ENCODE measurements around the gene TMEM204.

The TMEM204 gene

DNA sequence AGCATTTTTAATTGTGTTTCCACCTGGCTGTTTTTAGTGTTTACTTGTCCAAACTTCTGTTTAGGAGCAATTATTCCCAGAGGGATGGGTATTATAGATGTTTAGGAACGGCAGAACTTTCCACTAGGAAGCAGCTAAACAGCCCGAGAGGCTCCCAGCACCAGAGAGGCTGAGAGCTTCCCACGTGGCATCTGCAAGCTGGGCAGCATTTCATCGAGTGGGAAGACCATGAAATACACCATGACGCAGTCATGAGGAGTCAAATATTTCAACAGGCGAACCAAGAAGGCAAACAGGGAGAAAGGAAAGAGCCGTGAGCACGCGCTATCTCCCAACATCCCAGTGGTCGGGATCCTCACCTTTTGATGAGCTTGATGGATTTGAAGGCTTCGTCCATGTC lies 24.1 kb downstream of the TMEM204 start:
- DNase-seq (ENCODE audit: low spot score) = no peak

DNA sequence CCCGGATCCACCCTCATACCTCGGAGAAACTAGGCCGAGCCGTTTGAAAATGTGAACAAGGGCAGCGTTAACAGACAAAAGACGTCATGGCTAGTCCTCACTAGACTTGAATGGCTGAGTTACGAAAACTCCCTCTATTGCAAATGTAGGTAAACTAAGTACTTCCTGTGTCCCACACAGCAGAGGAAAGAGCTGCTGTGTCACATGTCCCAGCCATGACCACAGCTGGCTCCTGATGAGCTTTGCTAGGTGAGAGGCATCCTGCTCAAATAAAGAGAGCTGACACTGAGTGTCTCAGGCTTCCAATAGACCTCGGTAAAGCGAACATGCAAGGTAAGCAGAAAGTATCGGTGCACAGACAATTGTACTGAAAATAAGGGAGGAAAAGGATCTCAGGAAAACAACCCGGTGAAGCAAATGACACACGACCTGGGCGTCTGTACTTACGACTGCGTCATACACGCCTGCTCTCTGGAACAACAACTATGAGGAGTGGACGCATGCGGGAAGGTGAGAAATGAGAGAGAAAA lies 26.0 kb downstream of the TMEM204 start:
- no peak for DNase-seq (ENCODE audit: low spot score)

DNA sequence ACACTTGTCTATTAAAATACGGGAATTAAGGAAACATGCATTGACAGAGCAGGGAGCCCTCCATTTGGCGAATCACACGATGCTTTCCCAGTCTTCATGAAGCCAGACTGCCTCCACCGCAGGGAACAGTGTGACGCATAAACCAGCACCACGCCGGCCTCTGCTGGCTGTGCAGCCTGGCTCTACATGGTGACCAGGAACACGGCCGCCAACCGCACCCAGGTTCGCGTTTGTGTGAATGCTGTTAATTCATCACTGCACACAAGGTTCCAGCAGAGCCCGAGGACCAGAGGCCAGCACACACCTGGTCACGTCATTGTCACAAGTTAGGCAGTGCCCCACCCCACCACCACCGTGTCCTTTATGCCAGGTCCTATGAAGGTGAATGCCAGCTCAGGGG lies 26.7 kb downstream of the TMEM204 start:
- DNase-seq (ENCODE audit: low spot score) = no peak

DNA sequence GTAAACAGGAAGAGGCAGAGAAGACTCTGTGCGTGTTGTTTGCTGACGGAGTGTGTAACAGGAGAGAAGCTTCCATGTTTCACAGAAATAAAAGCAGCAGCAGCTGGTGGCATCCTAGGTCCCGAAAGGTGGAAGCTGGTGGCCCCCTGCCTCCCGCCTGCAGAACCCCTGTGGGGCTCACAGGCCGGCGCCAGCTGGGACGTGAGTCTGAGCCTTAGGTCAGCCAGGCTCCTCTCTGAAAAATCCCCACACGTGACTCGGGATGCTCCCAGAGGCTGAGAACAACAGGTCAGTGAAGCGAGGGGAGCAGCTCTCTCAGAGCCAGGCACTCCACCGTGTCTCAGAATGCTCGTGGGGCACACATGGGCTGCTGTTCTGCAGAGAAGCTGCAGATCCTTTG lies 27.4 kb downstream of the TMEM204 start:
- no peak for DNase-seq (ENCODE audit: low spot score)

DNA sequence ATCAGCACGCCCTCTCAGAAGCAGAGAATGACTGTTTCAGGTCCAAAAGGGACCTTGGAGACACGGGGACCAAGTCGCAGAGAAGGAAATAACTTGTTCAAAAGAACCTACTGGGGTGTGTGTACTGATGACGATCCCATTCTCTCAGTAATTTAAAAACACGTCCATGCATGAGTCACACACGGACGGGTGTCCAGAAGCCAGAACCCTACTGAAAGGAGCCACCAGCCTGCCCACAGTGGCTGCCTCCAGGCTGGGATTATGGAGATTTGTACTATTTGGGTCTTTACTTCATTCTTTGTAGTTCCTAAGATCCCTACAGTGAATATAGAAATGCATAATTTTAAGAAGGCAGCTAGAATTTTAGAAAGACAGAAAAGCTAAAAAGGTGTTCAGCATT lies 27.8 kb downstream of the TMEM204 start:
- no peak for DNase-seq (ENCODE audit: low spot score)

DNA sequence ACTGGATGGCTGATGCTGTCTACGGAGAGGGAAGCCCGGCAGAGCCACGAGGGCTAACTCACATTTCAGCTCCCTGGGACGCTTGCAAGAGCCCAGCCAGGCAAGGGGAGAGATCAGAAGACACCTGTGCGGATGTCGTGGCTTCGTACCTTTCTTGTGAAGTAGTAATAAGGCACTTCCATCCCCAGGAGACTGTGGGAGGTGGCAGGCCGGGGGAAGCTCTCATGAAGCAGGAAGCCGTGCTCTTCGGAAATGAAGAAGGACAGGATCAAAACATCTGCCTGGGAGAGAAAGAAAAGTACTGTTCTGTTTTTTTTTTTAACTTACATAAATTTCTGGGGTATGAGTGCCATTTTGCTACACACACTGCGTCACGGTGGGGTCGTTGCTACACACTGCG lies 28.4 kb downstream of the TMEM204 start:
- DNase-seq (ENCODE audit: low spot score) = no peak

DNA sequence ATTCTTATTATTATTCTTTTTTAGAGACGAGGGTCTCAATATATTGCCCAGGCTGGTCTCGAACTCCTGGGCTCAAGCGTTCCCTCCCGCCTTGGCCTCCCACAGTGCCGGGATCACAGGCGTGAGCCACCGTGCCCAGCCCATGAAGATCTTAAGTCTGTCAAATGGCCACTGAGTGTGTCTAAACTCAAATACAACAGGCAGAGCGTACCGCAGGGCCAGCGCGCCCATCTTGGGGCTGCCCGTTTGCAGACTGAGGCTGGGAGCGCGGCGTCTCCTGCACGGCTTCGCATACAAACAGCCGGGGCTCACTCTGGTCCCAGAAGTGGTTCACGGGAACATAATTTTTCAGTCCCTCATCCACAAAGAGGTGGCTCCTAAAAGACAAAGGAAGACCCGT lies 30.3 kb downstream of the TMEM204 start:
- no peak for DNase-seq (ENCODE audit: low spot score)

DNA sequence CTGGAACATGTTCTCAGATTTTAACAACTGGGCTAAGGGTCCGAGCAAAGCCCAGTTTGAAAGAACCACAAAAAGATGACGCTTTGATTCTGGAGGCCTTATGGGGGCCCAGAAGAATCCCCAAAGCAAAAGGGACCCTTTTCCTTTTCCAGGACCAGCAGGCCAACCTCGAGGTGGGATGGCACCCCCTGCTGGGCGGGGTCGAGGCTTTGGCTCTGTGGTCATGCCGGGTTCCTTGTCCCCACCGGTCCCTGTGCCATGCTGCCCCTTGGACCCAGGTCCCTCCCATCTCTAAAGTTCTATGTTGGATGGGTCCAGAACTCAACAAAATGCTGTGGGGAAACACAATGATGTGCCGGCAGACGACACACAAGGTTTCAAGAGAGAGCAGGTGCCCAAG lies 30.9 kb downstream of the TMEM204 start:
- no peak for DNase-seq (ENCODE audit: low spot score)

DNA sequence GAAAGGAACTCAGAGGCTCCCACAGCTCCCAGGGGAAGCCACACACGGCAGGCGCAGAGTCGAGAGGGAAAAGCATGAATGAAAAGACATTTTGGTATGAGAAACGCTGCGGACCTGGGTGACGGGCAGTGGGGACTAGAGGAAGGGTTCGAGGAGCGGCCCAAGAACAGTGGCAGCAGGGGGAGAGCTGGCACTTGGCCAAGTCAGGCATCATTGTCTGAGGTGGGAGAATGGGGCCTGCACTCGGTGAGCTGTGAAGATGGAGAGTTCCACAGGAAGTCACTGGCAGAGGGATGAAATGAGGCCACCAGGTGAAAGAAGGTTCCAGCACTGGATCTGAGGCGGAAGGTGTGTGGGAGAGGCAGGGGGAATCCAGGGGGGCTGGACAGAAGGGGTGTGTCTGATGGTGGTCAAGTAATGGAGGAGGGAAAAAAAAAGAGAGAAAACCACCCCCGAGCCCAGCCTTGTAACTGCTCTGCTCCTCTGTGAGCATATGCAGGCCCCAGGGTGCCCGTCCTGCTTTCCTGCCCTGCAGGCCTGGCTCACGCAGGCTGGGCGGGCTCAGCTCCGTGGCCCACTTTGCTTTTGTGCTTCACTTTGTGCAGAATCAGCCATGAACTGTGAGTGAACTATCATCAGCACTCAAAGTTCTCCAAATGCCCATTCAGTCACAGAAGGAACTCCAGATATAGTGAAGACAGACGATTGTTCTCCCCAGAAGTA lies 31.8 kb downstream of the TMEM204 start:
- DNase-seq (ENCODE audit: low spot score) = no peak

DNA sequence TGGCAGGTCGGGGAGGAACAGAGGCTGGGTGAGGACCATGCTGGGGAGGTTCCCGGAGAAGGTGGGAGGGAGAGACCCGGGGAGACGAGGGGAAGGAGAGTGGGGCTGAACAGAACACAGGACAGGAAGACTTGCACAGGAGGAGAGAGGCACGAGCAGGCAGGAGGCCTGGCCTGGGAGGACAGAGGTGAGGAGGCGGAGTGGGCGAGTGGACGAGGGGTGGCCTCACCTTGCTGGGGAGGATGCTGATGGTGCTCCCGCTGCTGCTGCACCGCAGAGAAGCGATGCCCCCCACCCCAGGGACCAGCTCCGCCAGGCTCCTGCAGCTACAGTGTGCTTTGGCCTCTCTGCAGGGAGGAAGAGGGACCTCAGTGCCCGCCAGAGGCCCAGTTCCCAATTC lies 34.5 kb downstream of the TMEM204 start:
- no peak for DNase-seq (ENCODE audit: low spot score)

DNA sequence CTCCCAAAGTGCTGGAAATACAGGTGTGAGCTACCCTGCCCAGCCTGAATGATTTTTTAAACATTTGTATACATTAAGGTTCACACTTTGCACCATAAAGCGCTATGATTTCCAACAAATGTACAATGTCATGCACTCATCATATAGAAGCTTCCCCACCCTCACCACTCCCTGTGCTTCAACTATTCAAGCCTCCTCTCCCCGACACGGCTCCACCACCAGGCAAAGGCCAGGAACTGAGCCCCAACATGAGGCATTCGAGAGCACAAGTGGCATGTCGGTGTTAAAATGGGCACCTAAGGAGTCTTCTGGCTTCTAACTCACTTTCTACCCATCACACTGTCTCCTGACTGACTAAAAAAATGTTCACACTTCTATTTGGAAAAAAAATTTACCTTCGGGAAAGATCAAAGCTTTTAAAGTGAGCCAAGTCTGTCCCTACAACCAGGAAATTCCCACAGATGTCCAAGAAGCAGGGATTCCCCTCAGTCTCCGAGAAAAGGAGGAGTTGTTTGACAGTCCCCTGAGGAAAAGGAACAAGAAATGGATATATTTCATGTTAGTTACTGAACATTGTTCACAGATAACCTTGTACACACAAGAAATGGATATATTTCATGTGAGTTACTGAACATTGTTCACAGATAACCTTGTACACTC lies 37.7 kb downstream of the TMEM204 start:
- DNase-seq (ENCODE audit: low spot score) = no peak

DNA sequence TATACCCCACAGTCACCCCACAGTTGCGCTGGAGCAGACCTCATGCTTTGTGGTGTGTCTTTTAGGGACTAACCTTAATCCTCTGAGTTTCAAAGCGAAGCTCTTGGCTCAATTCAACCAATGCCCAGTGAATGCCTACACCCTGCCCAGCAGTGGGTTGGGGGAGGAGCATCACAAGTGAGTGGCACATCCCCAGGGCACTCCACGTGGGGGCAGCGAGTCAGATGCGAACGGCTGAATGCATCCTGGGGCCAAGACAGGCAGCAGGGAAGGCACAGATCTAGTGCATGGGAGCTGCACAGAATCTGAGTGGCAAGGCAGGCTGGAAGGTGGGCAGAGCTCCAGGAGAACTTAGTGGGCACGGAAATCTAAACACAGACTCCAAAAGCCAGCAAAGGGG lies 39.2 kb downstream of the TMEM204 start:
- no peak for DNase-seq (ENCODE audit: low spot score)

DNA sequence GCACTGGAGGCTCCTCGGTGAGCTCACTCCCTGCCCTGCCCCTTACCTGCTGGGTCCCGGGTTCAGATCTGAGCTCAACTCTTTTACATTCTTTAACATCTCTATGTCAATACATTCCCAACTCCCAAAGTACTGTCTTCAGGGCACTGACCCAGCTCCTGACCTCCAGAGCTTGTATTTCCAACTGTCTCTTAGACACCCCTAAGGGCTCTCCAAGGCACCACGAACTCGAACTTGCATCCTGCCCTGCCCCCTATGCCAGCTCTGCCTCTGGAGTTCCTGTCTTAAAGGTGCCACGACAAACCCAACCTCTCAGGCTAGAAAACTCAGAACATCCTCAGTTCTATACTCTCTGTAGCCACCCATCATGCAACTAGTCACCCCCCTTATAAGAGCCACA lies 39.8 kb downstream of the TMEM204 start:
- no peak for DNase-seq (ENCODE audit: low spot score)

DNA sequence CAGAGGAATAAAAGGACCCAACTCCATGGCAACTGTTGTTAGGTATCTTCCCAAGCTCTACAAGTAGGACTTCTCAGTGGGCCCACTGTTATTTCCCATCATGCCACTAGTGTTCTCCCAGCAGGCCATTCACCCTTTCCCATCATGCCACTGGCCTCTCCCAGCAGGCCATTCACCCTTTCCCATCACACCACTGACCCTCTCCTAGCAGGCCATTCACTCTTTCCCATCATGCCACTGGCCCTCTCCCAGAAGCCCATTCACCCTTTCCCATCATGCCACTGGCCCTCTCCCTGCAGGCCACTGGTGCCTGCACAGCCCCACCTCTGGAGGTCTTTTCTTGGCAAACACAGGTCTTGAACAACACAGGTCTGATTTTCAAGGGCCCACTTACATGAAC lies 42.1 kb downstream of the TMEM204 start:
- no peak for DNase-seq (ENCODE audit: low spot score)

DNA sequence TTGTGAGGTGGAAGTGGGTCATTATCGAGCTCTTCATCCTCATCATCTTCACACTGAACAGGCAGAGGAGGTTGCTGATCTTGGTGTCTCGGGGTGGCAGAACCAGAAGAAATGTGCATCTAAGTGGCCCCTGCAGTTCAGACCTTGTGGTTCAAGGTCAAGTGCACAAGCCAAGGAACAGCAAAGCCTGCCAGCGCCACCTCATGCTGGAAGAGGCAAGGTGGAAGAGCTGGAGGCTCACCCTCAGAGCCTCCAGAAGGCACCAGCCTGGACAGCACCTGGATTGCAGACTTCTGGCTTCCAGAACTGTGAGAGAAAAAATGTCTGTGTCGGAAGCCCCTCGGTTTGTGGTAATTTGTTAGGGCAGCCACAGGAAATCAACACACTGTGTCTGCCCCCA lies 45.7 kb downstream of the TMEM204 start:
- no peak for DNase-seq (ENCODE audit: low spot score)

DNA sequence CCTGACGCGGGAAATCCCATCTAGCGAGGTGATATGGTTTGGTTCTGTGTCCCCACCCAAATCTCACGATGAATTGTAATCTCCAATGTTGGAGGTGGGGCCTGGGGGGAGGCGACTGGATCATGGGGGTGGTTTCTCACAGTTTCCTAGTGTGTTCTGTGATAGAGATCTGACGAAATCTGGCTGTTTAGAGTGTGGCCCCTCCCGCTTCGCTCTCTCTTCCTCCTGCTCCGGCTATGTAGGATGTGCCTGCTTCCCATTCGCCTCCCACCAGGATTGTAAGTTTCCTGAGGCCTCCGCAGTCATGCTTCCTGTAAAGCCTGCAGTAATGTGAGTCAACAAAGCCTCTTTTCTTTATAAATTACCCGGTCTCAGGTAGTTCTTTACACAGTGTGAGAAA lies 46.8 kb downstream of the TMEM204 start:
- DNase-seq (ENCODE audit: low spot score) = peak; percentile 15

DNA sequence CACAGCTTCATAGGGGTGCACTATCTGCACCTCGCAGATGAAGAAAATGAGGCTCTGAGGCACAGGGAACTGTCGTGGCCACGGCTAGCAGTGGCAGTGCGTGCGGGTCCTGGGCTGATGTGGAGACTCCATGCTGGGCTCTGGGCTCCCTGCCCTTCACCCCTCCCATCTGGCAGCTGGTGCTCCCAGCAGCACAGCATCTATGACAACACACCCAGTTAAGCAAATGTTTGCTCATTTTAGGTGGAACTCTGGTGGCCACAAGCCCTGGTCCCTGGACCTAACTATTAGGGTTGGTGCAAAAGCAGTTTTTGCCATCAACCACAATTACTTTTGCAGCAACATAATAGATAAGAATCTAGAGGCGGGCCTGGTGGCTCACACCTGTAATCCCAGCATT lies 47.5 kb downstream of the TMEM204 start:
- no peak for DNase-seq (ENCODE audit: low spot score)

DNA sequence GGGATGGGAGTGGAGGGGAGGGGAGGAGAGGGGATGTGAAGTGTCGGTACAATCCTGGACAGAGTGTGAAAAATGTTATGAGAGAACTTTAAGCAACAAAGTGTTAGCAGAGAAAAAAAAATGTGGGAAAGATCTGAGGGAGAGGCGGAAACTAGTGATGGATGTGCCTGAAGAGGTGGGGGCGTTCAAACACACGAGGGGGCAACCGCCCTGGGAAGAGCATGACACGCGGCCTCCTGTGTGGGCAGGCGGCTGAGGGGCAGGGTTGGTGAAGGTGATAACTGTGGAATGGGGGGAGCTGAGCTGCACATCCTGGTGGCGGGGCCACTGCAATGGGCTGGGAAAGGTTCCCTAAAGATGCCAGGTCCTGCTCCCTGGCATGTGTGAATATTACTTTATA lies 48.3 kb downstream of the TMEM204 start:
- DNase-seq (ENCODE audit: low spot score) = no peak

DNA sequence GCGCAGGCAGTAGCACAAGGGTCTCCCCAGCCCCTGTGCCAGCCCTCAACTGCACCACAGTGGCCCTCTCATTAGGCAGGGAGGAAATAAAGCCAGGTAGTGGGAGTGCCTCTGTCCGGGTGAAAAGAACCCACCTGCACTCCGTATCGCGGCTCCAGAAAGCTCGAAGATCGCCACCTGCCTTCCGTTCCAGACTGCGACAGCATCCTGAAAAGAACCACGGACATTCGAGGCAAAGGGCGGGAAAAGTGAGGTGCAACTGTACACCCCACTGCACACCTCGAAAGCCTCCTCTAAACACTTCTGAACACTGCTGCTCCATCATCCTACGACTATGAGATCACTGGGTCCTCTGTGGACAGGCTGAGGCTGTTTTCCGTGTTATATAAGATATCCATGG lies 49.7 kb downstream of the TMEM204 start:
- DNase-seq (ENCODE audit: low spot score) = no peak

DNA sequence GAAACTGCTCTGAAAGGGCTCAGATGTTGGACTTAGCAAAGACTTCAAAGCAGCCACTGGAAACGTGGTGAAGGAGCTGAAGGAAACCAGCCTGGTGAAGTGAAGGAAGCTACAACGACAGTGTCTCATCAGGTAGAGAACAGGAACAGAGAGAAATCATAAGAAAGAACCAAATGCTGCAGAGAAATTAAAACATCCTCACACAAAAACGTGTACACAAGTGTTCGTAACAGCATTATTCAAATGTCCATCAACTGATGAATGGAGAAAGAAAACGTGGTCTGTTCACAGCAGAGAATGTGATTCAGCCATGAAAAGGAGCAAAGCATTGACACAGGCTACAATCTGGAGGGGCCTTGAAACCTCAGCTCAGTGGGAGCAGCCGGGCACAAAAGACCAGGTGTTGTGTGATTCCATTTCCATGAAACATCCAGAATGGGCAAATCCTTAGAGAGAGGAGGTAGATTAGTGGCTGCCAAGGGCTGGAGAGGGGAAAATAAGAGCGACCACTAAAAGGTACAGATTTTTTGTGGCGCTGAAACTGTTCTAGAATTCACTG lies 51.5 kb downstream of the TMEM204 start:
- no peak for DNase-seq (ENCODE audit: low spot score)

DNA sequence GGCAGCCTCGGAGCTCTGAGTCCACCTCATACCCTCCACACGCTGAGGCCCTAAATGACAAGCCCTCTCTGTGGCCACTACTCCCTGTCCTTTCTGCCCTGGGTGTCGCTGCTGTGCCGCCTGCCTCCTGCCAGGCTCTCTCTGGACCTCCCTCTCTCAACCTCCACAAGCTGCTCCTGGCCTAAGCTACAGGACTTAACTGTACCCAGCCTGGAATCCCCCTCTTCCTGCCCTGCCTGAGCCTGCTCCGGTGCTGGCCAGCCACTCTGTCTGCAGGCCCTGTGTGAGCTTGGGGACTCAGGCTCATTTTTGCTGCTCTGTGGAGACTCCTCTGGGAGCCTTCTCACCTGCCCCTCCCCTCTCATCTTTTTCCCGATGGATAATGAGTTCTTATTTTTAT lies 56.9 kb downstream of the TMEM204 start:
- DNase-seq (ENCODE audit: low spot score) = no peak

DNA sequence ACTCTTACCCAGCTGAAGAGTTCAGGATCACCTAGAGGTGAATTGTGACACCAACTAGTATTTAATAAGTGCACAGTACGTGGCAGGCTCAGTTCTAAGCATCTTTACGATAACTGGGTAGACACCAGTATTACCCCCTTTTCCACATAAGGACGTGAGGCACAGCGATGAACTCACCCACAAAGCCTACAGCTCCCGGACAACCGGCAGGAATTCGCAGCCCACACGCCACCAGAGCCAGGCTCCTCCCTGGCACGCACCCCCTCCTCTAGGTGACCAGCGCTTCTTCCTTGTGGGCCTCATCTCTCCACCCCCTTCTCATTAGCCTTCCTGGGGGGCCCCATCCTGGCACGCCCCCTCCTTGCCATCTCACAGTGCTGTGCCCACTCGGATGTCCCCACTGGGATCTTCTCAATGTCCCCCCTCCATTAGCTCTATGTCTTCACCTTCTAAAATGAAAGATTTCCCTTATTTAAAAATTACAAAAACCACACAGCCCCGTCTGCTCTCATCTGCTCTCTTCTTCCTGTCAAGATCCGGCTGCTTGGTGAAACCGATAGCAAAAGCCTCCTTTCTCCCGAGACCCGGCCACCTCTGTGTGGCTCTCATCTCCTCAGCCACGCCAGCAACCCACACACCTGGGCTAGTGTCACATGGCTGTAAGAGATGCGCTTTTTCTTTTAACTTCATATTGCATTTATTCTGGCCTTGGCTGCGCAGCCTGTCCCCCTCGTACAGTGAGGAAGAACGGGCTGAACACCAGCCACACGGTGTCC lies 57.7 kb downstream of the TMEM204 start:
- no peak for DNase-seq (ENCODE audit: low spot score)

DNA sequence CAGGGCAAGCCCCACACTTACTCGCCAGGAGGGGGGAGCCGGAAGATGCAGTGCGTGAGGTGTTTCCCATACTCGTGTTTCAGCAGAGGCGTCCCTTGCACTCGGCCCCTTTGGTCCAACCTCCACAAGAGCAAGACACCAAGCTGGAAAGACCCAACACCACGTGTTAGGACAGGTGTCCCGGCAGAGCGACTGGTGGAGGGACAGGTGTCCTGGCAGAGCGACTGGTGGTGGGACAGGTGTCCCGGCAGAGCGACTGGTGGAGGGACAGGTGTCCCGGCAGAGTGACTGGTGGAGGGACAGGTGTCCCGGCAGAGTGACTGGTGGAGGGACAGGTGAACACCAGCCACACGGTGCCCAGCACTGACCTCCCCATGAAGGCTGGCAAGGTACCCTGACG lies 59.0 kb downstream of the TMEM204 start:
- DNase-seq (ENCODE audit: low spot score) = no peak

All from putamen (tissue), 1 donor.